ENCODE data around the gene VAV2. TPM values are rescaled to one million over a fixed set of nuclear protein-coding genes. Genes with fewer than 3 reads are reported as not detected.

The VAV2 gene
- total RNA-seq, 1 donor from 2014 or later, result 18.7 TPM

DNA sequence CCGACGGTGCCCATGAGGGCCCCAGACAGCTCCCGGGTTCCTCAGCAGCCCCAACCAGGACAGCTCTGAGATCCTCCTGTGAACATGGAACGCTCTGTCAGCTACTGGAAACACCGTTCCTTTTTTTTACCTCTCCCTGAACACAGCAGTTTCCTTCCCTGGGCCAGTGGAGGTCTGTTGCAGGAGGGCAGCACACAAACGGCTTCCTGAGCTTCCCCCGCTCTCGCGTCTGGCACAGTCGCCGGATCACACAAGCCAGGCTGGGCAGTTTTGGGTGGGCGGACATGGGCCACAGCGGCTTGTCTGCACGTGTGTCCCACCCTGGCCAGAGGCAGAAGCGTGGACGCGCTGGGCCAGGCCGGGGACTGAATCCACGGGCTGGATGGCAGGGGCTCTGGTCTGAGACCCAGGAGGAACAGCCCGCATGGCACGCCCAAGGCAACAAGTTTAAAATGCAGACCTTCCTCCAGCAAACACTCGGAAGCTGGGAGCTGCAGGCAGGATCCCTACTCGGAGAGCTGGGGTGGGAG is 147.2 kb downstream of the VAV2 start:
- no peak for DNase-seq (ENCODE audit: low read depth)
- no peak overlapping the region for H3K4me3 ChIP-seq (ENCODE audit: low read depth, low read length)
- TF ChIP-seq, protein P1, sequence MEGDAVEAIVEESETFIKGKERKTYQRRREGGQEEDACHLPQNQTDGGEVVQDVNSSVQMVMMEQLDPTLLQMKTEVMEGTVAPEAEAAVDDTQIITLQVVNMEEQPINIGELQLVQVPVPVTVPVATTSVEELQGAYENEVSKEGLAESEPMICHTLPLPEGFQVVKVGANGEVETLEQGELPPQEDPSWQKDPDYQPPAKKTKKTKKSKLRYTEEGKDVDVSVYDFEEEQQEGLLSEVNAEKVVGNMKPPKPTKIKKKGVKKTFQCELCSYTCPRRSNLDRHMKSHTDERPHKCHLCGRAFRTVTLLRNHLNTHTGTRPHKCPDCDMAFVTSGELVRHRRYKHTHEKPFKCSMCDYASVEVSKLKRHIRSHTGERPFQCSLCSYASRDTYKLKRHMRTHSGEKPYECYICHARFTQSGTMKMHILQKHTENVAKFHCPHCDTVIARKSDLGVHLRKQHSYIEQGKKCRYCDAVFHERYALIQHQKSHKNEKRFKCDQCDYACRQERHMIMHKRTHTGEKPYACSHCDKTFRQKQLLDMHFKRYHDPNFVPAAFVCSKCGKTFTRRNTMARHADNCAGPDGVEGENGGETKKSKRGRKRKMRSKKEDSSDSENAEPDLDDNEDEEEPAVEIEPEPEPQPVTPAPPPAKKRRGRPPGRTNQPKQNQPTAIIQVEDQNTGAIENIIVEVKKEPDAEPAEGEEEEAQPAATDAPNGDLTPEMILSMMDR (conservative IDR thresholded peaks at IDR 0.05; ENCODE audit: low read depth, low read length), result no peak

DNA sequence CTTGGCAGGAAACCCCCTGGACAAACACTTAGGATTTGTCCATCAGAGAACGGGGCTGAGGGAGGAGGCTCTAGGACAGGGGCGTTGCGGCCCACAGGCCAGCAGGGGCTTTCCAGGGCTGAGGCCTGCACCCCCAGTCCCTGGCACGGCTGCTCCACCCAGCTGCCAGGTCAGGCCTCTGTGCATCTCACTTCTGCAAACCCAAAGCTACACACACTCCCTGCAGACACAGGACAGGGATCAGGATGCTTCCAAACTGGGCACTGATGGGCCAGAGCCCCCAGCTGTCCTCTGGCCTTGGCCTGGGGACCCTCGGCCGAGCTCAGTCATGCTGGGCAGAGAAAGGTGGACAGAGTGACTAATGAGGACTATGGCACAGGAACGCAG is 147.7 kb downstream of the VAV2 start:
- DNase-seq (ENCODE audit: low read depth), result no peak
- TF ChIP-seq, protein P1 (conservative IDR thresholded peaks at IDR 0.05; ENCODE audit: low read depth, low read length), result no peak
- H3K4me3 ChIP-seq (ENCODE audit: low read depth, low read length), result no peak overlapping the region

DNA sequence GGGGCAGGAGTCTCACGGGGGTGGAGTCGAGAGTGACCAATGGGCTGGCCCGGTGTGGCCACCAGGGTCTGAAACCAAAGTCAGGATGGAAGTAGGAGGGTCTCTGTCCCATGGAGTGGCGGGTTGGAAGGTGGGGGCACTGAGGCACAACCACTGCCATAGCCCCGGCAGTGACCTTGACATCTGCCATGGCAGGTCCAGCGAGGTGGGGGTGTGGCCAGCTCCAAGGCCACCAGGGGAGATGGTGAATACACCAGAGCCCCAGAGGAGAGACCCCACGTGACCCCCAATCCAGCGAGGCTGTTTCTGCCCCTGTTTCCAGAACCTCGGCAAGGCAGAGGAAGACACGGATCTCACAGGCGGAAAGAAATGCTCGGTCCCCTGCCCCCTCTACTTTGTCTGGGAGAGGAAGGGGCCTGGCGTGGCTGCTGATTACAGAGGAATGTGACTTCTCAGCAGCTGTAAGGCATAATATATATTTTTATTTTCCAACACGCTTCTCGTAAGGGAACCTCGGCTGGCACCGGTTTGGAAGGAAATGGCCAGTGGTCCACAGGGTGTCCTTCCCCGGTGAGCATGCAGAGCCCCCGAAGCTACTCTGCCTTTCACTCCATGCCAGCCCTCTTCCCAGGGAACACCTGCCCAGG is 148.2 kb downstream of the VAV2 start:
- TF ChIP-seq, protein P1 (conservative IDR thresholded peaks at IDR 0.05; ENCODE audit: low read depth, low read length), result no peak
- no peak for DNase-seq (ENCODE audit: low read depth)
- no peak overlapping the region for H3K4me3 ChIP-seq (ENCODE audit: low read depth, low read length)

DNA sequence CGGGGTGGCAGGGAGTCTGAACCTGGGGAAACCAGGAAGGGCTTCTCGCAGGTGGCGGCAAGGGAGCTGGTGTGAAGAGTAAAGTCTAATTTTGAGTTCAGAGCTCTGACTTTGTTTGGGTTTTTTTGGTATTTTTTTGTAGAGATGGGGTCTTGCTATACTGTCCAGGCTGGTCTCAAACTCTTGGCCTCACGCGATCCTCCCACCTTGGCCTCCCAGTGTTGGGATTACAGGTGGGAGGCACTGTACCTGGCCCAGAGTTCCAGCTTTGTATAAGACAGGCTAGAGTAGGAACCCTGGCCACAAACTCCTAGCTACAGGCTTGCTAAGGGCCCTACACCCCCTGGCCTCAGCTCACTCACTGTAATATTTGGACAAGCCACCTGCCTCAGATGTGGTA is 148.9 kb downstream of the VAV2 start:
- TF ChIP-seq, protein P1 (conservative IDR thresholded peaks at IDR 0.05; ENCODE audit: low read depth, low read length), result no peak
- DNase-seq (ENCODE audit: low read depth), result no peak

DNA sequence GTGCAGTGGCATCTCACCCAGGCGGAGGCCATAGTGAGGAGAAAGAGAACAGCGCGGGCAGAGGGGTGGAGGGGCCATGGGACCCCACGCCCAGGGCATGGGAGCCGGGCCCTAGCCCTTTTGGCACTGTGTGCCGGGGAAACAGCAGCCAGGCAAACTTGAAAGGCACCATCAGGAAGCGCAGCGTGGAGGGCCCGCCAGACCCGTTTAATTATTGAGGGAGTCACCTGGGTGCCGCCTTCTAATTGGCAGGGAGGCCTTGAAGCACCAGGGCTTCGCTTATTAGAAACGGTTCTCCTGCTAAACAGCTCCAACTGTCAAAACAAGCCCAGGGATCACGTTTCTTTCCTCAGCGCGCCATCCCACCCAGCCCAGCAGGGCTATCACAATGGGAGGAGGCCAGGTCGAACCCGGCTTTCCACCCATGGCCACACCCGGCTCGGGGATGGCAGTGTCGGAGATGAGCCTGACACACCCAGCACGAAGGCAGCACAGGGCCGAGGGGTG is 149.3 kb downstream of the VAV2 start:
- no peak for DNase-seq (ENCODE audit: low read depth)
- TF ChIP-seq, protein P1 (conservative IDR thresholded peaks at IDR 0.05; ENCODE audit: low read depth, low read length), result no peak
- H3K4me3 ChIP-seq (ENCODE audit: low read depth, low read length), result no peak overlapping the region

More for the DNA sequence above, 148.9 kb downstream of the VAV2 start:
- H3K4me3 ChIP-seq (ENCODE audit: low read depth, low read length), result no peak overlapping the region

DNA sequence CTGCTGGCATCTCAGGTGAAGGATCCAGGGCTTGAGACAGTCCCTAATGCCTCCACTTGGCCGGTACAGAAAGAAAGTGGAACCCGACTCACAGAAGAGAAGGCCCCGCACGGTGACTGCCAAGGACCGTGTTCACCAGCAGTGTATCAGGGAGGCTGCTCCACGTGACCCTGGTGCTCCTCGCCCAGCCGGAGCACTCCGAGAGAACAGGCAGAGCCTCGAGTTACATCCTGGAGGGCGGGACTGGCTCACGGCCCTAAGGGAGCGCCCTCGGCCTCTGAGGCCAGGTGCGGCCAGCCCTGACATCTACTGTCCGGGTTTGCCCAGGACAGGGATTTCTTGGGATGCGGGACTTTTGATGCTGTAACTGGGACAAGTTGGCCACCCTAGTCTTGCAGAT is 149.9 kb downstream of the VAV2 start:
- DNase-seq (ENCODE audit: low read depth), result no peak
- no peak overlapping the region for H3K4me3 ChIP-seq (ENCODE audit: low read depth, low read length)
- TF ChIP-seq, protein P1 (conservative IDR thresholded peaks at IDR 0.05; ENCODE audit: low read depth, low read length), result no peak

Measured in epithelial cell of proximal tubule (primary cell).